NOMO-1 treated with dmso at 0.1 percent for 144 hours (cell line): ENCODE data around the gene PBXIP1.
"Not testable (repeated sequence)": the region's sequence is repeated elsewhere in the genome, so short reads cannot be mapped to it uniquely, and the experiment has no call there.

Experiments used
- DNase-seq: peaks from one replicate; lab custom pipeline; 2025; ENCODE audit not compliant: unreplicated experiment; lab: John Stamatoyannopoulos, UW

Gene PBXIP1

DNA sequence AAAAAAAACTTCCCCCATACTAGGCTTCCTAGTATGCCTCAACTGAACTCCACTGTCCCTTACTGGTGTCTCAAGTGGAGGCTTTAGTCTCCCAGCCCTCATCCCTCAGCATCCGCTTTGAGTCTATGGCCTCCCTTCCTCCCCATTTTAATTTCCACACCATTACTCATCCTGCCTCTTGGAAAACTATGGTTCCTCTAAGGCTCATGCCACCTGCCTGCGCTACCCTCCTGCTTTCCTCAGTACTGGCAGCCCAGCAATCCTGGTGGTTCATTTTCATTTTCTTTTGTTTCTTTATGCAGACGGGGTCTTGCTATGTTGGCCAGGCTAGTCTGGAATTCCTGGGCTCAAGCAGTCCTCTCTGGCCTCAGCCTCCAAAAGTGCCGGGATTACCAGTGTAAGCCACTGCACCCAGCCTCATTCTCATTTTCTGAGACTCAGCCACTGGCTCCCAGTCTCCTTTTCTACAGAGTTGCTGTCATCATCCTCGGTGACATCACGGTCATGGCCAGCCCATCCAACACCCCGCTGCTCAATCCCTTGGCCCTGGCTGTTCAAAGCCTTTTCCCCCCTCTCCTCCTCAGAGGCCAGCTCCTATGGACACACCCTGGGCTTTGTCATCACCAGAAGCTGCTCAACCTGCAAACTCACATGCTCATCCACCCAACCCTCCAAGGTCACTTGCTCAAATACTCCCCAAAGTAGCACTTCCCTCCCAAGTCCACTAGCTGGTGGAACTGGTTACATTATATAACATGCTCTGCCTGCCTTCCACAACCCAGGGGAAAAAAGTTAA lies 17.1 kb downstream of the PBXIP1 start:
- no peak for DNase-seq

DNA sequence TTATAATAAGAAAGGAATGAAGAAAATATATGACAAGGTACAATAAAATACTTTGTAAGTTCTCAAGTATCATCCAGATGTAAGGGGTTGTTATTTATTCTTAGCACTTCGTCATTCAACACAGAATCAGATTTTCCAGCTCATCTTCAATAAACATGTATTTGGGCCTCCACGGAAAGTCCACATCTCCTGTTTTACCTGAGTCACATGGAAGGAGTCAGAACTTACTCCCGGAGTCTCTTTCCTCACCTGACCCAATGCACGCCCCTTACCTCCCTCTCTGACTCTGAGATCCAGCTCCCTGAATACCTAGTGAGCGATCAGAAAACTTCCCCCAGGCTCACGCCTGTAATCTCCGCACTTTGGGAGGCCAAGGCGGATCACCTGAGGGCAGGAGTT lies 17.9 kb downstream of the PBXIP1 start:
- DNase-seq: no peak

DNA sequence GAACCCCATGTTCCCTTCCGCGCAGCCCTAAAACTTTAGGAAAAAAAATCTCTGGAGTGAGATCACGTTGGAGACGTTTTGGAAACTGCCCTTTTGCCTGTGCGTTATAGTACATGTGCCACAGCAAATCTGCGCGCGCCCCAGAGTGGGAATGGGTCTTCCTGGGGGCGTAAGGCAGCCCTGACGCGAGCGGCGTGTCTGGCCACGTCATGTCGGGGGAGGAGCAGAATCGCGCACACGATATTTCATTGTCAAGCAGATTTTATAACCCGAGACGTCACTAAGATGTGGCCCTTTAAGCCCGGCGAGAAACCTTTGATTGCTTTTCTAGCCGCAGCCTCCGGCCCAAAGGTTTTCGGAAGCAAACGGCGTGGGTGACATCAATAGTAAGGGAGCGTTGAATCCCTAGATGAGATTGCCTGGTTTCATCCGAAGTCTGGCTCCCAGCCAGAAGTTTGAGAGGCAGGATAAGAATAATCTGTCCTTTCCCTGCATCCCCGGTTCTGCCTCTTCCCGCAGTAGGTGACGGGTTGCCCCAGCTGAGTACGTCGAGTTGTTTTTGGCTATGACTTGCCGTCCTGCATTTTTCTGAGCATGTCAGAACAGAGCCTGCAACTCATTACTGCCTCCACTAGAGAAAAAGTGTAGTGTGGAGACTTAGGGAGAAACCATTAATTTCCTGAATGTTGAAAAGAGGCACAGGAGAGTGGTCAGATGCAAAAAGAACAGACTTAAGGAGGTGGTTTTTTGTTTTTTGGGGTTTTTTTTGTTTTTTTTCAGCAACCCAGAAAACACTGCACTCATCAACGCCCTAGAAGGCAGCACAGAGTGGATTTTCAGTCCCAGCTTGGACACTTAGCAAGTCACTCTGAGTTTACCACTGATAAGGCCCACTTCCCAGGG lies 18.6 kb downstream of the PBXIP1 start:
- DNase-seq: peak; percentile 92

DNA sequence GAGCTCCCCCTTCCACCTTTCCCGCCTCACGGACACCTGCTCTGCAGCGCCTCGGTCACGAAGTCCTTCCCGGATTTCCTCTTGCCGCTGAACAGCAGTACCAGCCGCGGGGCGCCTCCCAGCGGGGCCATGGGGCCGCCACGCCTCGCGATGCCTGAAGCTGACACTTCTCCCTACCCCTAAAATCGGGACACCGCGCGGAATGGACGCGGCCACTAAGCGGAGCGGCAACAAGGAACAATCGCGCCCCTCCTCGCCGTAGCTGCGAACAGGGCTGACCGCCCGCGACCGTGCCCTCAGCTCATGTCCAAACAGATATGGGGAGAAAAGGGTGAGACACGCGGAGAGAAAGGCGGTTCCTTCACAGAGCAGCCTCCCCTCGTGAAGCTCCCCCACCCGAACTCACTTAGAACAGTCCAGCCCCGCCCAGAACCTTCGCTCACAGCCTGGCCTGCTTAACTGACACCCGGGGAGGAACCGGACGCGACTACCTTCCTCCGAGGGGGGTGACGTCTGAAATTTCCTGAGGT lies 19.3 kb downstream of the PBXIP1 start, which contains the start of gene PMVK:
Gene PMVK (minus strand): TSS at position 165 of the 530 bp plus-strand sequence. CDS start 34 bp downstream, at position 131.
- DNase-seq: peak; percentile 92

DNA sequence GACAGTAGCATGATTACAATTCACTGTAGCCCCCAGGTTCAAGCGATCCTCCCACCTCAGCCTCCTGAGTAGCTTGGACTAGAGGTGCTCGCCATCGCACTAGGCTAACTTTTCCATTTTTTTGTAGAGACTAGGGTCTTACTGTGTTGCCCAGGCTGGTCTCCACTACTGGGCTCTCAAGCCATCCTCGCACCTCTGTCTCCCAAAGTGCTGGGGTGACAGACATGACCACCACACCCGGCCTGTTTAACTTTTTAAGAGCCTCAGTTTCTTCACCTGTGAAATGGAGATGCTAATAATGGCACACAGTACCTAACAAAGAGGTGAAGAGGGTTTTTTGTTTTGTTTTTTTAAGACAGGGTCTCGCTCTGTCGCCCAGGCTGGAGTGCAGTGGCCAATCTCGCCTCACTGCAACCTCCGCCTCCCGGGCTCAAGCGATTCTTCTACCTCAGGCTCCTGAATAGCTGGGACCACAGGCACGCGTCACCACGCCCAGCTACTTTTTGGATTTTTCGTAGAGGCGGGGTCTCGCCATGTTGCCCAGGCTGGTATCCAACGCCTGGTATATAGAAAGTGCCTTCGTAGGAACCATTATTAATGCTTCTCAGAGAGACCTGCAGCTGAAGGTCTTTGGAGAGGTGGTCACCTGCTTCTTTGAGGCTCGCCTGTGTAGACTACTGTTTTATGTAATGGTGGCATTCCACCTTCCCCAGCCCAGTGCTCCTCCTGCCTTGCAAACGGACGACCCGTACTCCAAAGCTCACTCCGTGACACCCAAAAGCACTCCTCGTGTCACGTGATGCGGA lies 19.9 kb downstream of the PBXIP1 start:
- DNase-seq: no peak

DNA sequence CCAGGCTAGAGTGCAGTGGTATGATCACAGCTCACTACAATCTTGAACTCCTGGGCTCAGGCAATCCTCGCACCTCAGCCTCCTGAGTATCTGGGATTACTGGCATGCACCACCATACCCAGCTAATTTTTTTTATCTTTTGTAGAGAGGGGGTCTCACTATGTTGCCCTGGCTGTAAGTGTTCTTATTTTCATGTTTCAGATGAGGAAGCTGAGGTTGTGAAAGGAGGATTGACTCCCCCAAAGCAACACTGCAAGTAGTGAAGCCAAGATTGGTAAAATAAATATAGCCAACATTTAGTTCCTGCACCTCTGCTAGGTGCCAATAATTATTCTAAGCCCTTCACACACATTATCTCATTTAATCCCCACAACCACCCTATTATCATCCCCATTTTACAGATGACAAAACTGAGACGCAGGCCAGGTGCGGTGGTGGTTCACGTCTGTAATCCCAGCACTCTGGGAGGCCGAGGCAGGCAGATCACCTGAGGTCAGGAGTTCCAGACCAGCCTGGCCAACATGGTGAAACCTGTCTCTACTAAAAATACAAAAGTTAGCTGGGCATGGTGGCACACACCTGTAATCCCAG lies 21.4 kb downstream of the PBXIP1 start:
- no peak for DNase-seq

DNA sequence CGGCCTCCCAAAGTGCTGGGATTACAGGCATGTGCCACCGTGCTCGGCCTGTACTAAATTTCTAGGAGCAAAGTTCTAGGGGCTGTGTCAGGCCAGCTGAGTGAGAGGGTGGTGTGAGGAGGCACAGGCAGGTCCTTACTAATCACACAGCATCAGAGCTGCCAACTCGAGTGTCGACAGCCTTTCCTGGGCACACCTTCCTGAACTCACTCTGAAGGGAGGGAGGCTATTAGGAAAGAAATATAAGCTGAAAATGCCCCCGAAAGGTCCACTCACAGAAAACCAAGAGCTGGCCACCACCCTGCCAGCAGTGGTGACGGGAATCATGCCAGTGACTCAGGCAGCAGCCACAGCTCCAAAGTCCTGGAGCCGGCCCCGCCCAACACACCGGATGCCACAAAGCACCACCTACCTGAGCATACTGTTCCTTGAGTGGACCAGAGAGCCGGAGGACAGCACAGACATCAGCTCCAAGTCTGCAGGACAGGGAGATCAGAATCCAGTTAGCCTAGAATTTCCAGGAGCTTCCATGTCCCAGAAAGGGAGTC lies 23.9 kb downstream of the PBXIP1 start:
- DNase-seq: no peak

DNA sequence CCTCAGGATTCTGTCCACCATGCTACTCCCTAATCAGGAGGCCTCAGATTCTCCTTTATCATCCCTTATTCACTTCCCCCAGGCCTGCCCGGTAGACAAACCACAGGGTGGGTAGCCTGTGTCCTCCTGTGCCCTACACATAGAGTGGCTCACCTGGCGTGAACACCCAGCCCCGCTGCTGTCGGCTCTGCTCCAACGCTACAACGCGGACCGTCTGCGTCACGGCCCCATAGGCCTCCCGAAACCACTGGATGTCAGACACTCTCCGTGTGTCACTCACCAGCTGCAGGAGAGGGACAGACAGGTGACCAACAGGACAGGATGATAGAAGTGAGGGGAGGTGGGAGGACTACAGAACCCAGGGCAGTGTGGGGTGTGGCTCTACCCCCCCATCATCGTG lies 29.7 kb downstream of the PBXIP1 start:
- no peak for DNase-seq

DNA sequence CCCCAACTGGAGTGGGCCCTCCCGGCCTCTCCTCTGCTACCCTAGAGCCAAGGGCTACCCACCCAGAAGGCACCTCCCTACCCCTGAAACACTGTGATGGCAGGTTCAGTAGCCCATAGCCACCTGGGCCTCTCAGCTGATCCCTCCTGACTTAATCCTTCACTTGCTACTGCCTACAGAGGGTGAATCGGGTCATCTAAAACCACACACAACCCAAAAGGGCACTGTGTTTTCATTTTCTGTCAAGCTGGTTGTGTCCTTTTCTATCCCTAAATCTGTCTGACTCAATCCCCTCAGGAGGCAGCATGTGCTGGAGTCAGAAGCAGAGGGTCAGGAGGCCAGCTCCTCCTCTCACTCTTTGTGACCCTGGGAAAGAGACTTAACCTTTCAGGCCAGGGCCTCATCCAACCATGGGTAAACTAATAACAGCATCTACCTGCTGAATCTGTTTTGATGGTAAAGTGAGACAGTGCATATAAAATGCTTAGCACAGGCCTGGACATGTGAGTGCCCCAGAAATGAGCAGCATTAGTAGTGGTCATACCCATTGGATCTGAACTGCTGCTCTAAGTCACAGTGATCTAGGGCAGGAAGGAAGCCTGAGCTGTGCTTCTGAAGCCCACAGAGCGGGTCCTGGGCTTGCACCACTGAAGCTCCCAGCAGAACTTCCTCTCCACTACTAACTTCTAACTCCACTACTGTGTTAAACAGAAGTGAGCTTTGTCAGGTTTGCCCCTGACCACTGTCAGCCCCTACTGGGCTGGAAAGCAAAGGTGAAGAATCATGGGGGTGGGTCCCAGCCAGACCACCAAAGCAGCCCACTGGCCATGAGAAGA lies 30.3 kb downstream of the PBXIP1 start:
- no peak for DNase-seq

DNA sequence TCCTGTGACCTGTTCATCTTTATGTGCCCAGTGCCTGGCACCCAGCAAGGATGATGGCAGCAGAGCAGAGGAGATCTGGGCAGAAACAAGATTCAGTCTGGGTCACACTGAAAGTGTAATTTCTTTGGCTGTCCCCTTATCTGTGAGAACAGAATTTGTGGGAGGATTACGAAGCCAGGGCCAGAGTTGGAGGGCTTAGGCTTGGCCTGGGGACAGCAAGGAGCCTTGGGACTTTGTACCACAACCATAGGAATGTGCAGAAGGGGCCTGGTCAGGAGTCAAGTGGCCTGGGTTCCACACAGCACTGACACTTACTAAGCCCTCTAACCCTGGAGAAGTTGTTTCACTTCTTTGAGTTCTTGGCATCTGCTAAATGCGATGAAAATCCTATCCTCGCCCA lies 32.2 kb downstream of the PBXIP1 start:
- no peak for DNase-seq

DNA sequence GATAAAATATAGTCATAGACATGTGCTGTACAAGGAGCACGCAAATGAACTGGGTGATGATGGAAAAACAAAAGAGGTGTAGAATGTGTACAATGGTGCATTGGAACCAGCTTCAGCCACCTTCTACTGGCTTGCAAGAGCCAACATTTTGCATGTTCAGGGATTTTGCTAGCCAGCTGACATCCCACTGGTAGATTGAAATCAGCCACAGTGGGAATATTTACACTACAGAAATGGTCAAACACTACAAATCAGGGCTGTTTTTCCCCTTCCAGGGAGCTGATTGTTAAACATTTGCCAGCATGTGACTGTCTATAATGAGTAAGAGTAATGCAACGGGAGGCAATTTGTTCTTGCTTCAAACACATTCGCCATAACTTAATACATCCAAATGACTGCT lies 42.6 kb downstream of the PBXIP1 start:
- no peak for DNase-seq

DNA sequence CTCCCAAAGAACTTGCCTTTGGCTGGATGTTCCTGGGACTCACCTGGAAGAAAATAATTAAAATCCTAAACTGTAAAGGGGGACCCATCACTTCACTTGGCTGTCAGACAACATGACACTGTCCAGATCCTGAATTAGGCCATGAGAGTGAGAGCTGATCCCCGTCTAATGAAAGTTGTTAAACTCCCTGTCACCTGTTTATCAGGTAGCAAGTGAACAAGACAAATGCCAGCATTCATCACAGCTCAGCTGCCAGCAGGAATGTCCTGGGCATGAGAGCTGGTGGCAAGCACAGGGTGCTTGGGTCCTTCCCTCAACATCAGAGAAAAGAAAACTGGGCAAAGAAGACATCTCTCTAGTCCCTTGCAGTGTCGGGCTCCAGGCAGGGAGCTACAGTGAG lies 43.1 kb downstream of the PBXIP1 start:
- no peak for DNase-seq

DNA sequence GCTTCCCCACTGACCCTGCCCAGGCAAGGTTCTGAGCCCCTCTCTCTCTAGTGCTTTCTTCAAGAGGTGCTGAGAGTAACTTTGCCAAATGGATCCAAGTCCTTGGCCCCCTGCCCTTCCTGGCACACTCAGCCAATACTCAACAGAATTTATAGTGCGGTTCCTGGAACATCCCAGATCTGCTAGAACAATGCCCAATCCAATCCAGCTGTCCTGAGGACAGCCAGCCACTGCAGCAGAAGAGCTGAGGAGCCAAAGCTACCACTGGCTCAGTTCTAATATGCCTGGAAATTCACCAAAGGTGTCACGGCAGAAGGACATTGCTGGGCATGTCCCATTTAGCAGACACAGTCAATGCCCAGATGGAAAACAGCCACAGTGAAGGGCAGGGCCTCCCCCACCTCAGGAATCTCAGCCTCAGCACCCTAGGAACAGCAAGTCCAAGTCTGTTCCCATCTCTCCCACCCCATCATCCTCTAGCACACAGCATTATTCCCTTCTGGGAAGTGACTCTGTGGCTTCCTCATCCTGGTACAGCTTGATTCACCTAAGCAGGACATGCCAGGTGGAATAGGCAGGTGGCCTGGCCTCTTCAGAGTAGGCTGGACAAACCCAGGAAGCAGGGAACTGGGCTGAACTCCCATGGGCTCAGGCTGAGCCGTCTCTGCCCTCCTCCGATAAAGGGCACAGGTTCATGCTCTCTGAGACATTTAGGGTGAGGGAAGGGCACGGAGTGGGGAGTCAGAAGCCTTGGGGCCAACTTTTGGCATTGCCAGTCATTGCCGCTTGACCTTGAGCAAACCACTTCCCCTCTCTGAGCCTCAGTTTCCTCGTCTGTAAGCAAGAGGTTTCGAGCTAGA lies 44.0 kb downstream of the PBXIP1 start:
- no peak for DNase-seq

DNA sequence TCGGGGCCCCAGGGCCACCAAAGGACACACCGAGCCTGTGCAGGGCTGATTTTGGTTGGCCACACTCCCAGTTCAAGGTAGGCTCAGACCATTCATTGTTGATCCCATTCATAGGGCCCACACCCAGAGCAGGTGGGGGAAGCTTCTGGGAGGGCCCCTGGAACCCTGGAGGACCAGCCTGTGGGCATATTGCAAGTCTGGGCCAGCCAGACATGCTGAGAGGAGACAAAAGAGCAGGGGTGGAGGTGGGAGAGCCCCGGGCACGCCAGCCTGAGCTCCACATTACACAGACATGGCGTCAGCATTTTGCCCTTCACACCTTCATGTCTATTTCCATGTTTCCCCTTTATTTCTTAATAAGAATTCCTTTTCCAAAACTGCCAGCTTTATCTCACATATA lies 45.0 kb downstream of the PBXIP1 start:
- no peak for DNase-seq

DNA sequence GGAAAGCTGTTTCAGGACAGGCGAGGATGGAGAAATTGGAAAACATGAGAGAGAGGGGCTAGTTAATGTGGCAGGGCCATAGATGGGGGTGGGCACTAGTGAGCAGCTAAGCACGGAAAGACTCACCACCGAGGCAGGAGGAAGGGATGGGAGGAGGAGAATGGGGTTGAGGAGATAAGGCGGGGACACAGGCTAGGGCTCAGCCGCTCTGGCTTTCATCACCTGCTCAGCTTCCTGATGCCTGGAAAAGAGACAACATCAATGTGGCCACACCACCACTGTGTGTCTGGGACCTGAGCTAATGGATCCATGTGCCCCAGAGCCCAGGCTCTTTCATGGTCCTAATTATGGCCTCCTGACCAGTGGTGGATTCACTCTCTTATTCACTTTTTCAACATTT lies 47.0 kb downstream of the PBXIP1 start:
- DNase-seq: no peak

DNA sequence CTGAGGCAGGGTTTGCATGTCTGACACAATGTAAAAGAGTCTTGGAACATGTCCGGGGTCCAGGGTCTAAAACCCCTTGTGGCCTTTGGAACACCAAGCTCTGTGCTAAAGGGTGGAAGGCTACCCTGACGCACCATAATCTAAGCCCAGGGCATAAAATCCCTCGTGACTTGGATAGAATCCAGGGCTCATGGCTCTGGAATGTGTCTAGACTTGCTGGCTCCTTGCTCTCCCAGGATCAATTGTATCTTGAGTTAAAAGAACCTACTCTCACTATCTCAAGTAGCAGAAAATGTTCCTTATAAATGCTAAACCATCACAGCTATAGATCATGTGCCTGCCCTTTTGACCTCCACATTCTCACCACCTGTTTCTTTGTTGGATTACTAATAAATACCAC lies 47.8 kb downstream of the PBXIP1 start:
- not testable (repeated sequence) for DNase-seq

DNA sequence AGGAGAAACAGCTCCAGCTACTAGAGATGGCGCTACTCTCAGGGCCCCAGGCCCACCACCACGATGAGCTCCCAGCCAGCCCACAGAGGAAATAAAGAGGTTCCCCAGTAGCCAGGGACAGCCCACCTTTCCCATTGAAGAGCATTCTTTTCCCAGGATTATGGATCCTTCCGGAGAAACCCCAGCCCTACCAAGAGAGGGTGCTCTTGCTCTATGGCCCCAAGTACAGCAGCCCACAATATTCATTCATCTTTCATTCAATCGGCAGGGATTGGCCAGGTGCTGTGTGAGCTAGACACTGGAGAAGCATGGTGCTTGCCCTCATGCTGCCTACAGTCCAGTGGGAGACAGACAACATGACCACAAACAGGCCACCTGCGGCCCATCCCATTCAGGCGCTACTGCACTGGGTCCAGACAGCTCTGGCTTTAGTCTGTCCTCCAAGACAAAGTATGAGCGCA lies 49.2 kb downstream of the PBXIP1 start:
- DNase-seq: no peak

DNA sequence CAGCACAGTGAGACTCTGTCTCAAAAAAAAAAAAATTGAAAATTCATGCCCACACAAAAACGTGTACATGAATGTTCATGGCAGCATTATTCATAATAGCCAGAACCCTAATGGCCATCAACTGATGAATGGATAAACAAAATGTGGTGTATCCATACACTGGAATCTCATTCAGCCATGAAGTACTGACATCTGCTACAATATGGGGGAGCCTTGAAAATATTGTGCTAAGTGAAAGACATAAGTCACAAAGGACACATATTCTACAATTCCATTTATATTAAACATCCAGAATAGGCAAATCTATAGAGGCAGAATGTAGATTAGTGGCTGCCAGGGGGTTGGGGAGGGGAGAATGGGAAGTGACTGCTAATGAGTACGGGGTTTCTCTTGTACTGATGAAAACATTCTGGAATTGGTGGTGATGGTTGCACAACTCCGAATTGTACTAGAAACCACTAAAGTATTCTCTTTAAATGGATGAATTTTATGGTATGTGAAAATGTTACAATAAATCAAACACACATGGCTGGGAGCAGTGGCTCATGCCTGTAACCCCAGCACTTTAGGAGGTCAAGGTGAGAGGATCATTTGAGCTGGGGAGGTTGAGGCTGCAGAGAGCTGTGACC lies 52.8 kb downstream of the PBXIP1 start:
- DNase-seq: no peak
